CD4-positive, alpha-beta T cell treated with Interleukin-6 at 100 ng/mL for 8 hours (primary cell): ENCODE measurements around the gene AMDHD2.
A peak's percentile ranks its signal among the peaks of the same experiment; 100 is the strongest.
"Not testable (repeated sequence)": the region's sequence is repeated elsewhere in the genome, so short reads cannot be mapped to it uniquely, and the experiment has no call there.

Experiments
- DNase-seq: peaks from one replicate; pipeline ENCODE4 v3.0.0-alpha.2; 2020; ENCODE audit warnings: mixed read lengths, low spot score

Gene AMDHD2

DNA sequence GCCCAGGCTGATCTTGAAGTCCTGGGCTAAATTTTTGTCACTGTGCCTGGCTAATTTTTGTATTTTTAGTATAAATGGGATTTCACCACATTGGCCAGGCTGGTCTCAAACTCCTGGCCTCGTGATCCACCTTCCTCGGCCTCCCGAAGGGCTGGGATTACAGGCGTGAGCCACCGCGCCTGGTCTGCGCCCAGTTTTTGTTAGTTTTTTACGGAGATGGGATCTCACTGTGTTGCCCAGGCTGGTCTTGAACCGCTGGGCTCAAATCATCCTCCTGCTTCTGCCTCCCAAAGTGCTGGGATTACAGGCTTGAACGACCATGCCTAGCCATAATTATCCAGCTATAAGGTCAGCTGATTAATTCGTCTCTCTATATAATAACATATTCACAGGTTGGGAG is 13.7 kb downstream of the AMDHD2 start:
- no peak for DNase-seq

DNA sequence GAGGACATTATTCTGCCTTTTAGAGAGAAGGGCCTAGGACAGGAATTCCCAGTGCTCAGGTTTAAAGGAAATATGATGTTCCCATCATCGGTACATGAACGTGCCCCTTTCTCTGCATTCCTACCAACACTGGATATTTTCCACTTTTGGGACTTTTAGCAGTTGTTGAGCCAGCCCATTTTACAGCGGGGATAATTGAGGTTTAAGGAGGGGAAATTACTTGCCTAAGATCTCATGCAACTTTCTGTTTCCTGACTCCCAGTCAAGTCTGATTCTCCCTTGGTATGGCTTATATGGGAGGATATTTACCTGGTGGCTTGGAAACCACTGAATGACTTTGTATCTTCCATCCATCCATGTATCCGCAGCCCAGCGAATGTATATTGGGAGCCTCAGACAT is 14.2 kb downstream of the AMDHD2 start:
- DNase-seq = not testable (repeated sequence)

DNA sequence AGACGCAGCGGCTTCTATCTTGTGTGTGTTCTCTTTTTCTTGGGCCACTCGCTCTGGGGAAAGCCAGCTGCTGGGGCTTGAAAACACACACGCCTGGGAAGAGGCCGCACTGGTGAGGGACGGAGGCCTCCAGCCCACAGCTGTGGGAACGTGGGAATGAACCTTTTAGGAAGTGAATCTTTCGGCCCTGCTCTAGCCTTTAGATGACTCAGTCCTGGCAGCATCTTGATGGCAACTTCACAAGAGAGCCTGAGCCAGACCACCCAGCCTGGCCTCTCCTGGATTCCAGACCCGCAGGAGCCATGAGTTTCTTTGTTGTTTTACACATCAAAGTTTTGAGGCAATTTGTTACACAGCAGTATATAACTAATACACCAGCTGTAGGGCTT is 15.4 kb downstream of the AMDHD2 start:
- peak; percentile 0 for DNase-seq

DNA sequence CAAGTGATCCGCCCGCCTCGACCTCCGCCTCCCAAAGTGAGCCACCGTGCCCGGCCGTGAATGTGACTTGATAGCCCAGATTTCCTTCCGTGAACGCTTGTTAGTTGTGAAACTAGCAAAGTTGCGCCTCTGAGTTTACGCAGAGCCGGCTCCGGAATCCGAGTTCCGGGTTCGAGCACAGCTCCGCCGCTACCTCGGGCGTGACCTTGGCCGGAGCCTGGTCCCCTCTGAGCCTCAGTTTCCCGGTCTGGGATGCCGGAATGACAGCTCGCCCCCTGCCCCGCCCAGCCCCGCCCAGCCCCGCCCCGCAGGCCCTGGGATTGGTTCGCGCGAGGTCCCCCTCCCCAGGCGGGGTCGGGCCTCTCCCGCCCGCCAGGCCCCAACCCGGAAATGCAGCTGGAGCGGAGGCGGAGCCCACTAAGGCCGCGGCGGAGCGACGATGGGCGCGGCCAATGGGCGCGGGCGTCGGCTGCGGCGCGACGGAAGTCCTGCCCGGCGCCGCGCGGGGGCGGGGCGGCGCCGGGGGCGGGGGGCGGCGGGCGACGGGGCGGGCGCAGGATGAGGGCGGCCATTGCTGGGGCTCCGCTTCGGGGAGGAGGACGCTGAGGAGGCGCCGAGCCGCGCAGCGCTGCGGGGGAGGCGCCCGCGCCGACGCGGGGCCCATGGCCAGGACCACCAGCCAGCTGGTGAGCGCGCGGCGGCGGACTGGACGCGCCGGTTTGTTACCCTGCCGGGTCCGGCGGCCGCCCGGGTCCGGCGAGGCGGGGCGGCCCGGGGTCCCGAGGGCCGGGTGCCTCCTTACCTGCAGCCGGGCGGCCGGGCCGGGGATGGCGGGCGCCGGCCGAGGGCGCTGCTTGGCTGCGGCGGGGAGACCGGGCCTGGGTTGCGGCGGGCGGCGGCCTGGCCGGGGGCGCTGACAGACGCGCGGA is 17.5 kb downstream of the AMDHD2 start, which contains the start of gene PDPK1:
PDPK1 (plus strand) TSS at position 571 of the 929 bp plus-strand sequence; CDS start at position 663, 92 bp downstream.
- DNase-seq = peak; percentile 95

DNA sequence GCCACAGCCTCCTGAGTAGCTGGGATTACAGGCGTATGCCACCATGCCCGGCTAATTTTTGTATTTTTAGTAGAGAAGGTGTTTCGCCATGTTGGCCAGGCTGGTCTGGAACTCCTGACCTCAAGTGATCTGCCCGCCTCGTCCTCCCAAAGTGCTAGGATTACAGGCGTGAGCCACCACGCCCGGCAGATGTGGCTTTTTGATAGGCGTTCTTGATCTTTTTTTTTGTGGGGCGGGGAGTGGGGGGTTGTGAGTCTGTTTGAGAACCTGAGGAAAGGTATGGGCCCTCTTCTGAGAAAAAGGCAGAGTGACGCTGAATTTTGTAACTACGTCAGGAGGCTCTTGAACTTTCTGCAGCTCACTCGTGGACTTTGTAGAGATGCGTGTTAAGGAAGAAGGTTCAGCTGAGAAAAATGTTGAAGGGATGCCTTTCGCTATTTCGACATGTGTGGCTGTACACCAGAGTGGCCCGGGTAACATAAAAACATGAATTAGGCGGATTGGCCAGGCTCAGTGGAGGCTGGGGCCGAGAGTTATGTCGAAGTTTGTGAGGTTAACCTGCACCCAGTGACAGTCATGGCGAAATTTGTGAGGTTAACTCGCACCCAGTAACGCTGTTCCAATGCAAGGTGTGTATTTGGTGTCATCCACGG is 19.1 kb downstream of the AMDHD2 start:
- DNase-seq = not testable (repeated sequence)

DNA sequence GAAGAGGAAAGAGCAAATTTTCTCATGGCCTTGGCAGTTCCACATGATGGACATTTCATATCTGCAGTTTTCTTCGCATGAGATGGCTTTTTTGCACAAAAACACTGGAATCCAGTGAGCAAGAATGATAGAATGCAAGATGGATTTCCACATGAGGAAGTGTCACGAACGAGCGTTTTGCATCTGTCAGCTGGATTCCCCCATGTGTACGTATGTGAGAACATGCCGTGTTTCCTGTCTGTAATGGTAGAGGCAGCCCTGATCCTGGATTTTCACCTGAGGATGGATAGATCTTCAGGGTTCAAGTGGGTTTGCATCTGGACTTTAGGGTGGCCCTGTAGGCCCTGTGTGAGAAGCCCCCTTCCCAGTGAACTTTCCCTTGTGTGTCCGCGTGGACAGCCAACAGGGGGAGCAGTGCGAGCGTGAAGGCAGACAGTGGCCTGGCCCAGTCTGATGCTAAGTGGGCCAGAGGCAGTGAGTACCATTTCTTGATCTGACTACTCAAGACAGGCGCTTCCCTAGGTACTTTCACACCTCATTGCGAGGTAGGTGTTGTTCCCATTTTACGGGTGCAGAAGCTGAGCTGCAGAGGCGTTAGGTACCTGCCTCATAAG is 19.8 kb downstream of the AMDHD2 start:
- DNase-seq = peak; percentile 2

DNA sequence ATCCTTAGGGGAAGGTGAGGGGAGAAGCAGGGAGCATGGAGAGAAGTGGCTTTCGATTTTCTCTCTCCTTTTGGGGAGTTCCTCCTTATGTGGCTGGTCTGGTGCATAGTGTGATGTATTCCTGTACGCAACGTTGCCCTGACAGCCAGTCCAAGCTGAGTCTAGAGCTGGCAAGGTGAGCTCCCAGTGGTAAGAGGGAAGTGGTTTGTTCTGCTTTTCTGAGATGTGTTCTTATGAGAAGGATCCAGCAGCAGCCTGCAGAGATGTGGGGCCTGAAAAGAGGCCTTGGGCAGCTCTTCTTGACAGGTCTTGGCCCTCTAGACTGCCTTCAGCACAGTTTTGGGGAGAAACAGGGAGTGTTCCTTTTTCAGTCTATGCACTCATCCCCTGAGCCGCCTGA is 20.7 kb downstream of the AMDHD2 start:
- not testable (repeated sequence) for DNase-seq

DNA sequence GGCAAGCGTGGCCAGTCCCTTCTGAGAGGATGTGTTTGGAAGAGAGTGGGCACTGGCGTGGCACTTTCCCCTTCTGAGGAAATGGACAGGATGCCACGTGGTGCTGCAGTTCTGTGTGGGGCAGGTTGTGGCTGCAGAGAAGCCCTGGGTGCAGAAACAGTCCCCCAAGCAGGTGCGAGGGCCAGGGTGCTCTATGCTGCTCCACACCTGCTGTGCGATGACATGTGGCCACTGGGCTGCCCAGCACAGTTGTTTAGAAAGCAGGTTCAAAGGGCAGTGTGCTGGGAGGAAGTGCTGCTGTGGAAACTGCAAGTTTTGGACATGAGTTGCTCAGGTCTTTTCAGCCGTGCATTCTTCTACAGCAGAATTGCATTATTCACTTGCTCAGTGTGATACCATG is 21.2 kb downstream of the AMDHD2 start:
- not testable (repeated sequence) for DNase-seq

DNA sequence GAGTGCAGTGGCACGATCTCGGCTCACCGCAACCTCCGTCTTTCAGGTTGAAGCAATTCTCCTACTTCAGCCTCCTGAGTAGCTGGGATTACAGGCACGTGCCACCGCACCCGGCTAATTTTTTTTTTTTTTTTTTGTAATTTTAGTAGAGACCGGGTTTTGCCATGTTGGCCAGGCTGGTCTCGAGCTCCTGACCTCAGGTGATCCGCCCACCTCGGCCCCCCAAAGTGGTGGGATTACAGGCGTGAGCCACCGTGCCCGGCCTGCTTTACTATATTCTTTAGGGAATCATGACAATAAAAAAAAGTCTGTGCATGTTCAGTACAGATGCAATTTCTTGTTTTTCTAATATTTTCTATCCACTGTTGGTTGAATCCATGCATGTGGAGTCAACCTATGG is 23.6 kb downstream of the AMDHD2 start:
- DNase-seq = not testable (repeated sequence)

DNA sequence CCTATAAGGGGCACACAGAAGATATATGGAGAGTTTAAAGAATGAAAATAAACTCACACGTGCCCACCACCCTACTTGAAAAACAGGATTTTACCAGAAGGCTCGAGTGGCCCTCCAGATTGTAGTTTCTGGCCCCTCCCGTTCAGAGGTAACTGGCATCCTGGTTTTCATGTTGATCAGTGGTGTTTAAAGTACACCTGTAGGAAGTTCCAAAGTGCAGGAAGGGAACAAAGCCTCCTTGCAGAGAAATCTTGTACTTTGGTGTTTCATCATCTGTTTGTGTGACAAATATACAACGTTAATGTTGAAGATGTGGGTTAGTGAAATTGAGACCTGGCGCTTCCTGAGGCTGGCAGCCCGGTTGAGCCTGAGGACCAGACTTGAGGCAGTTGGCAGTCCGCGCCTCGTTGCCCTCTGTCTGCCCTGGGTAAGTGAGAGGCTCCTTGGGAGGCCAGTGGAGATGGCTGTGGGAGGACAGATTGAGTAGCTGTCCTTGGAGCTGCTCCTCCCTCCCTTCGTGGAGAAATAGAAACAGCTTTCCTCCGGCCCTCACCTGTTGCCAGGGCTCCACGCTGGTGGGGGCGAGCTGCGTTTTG is 30.2 kb downstream of the AMDHD2 start:
- not testable (repeated sequence) for DNase-seq

DNA sequence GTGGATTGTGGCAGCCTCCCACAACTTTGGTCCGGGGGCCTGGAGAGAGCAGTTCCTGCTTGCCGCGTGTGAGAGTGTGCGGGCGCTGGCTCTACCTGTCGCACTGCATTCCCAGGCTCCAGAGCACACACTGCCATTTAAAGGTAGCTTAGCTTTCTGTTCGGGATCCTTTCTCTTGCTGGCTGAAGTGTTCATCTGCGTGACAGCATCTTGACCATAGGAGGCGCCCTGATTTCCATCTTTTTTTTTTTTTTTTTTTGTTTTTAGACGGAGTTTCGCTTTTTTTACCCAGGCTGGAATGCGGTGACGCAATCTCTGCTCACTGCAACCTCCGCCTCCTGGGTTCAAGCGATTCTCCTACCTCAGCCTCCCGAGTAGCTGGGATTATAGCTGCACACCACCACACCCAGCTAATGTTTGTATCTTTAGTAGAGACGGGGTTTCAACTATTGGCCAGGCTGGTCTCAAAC is 31.3 kb downstream of the AMDHD2 start:
- DNase-seq = not testable (repeated sequence)

DNA sequence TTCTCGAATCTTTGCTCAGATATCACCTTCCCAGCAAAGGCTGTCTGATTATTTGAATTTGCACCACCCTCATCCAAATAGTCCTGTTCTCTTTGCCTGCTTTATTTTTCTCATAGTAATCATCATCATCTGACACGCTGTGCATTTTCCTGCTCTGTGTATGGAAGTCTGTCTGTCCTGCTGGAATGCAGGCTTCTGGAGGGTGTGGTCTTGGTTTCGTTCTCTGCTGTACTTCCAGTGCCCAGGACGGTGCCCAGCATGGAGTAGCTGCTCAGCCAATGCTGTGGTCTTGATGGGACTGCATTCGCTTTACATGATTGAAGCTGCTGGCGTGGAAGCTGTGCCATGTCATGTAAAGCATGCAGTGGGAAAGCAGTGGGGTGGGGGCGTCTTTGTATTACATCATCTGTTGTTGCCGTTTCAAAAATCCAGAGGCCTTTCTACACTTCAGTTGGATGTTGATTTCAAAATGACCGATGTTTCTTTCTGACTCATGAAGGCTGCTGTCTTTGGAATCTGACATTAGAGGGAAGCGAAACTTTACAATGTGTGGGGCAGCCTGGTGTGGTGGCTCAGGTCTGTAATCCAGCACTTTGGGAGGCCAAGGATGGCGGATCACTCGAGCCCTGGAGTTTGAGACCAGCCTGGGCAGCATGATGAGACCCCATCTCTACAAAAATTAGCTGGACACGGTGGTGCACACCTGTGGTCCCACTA is 34.7 kb downstream of the AMDHD2 start:
- not testable (repeated sequence) for DNase-seq

DNA sequence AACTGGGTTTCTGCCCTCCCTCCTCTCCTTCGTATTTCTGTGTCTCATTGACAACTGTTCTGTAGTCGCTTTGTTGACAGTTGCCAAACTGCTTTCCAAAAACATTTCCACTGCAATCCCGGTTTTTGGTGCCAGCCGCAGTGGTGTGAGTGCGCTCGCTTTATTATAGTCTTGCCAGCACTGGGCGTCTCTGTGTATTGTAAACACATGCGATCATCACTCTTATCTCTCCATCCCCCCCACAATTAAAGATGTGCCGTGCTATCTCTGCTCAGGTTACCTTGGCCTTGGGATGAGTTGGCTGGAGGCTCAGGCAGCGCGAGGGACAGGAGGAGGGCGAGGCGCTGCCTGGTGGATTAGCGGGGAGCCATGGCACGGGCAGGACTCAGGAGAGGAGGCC is 37.0 kb downstream of the AMDHD2 start:
- DNase-seq = not testable (repeated sequence)

DNA sequence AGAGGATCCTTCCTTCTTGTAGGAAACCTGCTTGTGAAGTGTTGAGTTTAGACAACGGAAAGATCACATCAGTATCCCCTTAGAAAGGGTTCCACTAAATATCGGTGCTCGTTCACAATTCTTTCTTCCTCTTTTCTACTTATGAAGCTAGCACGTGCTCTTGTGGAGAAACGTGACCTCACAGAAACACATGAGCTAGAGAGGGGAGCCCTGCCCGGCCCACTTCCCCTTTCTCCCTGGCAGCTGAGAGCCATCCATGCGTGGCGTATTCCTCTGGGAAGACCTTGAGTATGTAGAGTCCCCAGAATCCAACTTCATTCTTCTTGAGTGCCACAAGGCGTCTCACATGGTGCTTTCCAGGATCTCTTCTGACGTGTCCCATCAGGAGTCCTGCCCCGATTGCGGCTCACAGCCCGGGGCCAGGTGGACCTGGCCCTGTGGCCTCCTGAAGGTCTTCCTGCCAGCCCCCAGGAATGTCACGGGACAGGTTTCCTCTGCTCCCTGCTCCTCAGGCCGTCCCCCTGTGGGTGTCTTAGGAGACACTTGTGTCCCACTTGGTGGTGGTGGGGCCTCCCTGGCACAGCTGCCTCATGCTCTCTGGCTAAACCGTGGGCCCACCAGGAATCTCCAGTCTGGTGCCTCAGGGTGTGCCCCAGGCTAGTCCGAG is 40.1 kb downstream of the AMDHD2 start:
- DNase-seq = not testable (repeated sequence)

DNA sequence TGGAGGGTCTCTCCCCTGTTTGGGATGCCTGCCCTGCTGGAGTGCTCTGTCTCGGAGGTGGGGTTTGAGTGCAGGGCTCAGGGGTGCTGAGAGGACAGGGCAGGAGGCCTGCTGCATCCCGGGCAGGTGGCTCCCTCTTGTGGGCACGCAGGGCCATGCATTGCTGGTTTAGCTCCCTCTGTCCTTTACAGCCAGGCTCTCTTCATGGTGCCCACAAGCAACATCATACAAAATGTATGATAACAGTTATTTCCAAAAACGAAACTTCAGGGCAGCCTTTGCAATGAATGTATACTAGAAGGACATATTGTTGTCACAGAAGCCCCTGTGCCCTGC is 40.6 kb downstream of the AMDHD2 start:
- not testable (repeated sequence) for DNase-seq

DNA sequence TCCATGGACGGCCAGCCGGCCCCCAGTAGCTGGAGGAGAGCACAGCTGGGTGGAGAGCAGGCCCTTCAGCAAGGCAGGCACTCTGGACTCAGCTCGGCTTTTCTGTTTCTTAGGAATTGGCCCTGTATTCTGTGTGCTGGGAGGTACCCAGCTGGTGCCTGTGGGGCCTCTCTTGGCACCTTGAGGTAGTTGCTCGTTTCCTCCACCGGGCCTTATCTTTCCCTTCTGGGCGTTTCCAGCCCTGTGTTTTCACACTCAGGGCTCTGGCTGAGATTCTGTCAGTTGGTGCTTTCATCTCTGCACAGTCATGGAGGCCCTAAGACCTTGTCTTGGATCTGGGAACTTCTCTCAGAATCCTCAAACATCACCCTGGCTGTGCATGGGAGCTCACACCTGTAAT is 47.3 kb downstream of the AMDHD2 start:
- not testable (repeated sequence) for DNase-seq

DNA sequence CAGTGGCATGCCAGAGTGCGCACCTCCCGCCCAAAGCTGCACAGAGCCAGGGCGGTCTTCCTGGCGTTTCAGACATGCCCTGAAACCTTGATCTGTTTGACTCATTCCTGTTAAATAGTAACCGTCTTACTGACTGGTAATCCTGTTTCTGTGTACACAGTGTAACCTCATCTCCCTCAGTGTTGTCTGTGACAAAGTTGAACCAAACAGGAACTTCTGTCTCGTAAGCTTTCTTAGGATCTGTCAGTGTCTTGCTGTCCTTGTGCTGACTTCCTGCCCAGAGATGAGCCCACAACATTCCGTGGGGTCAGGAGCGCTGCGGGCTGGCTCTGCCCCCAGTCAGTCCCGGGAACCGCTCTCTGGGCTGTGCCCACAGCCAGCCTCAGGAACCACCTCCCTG is 48.4 kb downstream of the AMDHD2 start:
- DNase-seq = not testable (repeated sequence)

DNA sequence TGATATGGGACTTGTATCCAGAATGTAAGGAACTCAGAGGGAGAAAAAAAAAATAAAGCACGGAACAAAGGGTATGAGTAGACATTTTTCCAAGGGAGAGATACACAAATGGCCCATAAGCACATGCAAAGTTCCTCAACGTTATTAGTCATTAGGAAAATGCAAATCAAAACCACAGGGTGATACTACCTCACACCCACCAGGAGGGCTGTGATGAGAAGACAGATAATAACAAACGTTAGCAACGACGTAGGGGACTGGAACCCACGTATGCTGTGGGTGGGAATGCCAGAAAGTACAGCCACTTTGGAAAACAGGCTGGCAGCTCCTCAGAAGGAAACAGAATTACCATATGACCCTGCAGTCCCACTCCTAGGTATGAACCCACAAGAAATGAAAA is 52.5 kb downstream of the AMDHD2 start:
- DNase-seq = not testable (repeated sequence)

DNA sequence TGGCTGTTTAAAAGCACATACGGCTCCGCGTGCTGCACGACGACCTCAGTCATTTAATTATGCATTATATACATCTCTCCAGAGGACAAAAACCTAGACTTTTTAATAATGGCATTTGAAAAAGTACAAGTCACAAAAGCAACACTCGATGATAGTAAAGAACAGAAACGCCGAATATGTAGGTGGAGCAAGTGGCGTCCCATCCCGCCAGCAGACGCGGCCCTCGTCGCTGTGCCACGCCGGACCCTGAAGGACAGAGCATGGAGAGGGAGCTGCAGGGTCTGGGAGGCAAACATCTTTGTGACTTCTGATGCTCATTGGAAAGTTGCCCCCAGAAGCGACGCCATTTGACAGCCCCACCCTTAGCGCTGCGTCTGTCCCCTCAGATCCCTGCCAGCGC is 55.7 kb downstream of the AMDHD2 start:
- not testable (repeated sequence) for DNase-seq

DNA sequence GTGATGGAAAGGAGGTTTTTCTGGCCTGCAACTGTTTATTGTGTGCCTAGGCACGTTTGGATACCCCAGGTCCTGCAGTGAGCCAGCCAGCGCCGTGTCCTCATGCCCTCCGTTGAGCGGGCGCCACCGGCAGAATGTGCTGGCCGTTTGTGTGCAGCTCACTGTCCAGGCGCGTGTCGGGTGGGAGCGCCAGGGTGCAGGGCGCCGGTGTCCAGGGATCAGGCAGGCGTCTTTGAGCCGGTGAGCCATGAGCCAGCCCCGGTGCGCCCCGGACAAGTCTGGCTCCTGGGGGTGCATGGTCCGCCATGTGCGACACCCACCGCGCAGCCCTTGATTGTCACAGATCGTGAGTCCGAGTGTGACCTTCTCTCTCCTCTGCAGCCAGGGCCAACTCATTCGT is 56.9 kb downstream of the AMDHD2 start:
- not testable (repeated sequence) for DNase-seq

DNA sequence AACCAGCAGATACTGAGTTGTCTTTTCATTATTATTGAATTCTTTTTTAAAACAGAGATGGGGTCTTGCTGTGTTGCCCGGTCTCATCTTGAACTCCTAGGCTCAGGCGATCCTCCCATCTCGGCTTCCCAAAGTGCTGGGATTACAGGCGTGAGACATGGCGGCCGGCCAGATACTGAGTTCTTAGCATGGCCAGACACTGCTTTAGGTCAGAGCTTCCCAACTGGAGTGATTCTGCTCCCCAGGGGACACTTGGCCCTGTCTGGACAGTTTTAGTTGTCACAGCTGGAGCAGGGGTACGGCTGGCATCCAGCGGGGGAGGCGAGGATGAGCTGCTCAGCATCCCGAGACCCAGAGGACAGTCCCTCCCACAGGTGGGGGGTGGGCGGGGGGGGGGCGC is 58.7 kb downstream of the AMDHD2 start:
- DNase-seq = not testable (repeated sequence)
